Activated CD4-positive, alpha-beta memory T cell treated with anti-CD3 and anti-CD28 coated beads for 36 hours (primary cell): ENCODE data around the gene SLFN14. TPM values are rescaled to one million over a fixed set of nuclear protein-coding genes. Genes with fewer than 3 reads are reported as not detected.

Experiments
- CTCF ChIA-PET: fragments of 350-600 bp; sonication (Branson Sonifier 250); formaldehyde crosslinking; loops from one replicate; lab custom pipeline; 2021; ENCODE audit warnings: antibody characterized with exemption, inconsistent platforms; lab: Charles Lee
- POLR2A ChIA-PET: fragments of 350-600 bp; sonication (Branson Sonifier 250); formaldehyde crosslinking; loops from one replicate; lab custom pipeline; 2021; ENCODE audit warnings: antibody characterized with exemption; lab: Charles Lee
- DNase-seq: peaks from one replicate; pipeline ENCODE4 v3.0.0-alpha.2; 2020
- H3K27ac Mint-ChIP-seq: one replicate; pipeline ENCODE4 v1.8.0; 2021; ENCODE audit warnings: mixed read lengths
- H3K27me3 Mint-ChIP-seq: one replicate; pipeline ENCODE4 v1.8.0; 2021; ENCODE audit warnings: mixed read lengths
- H3K36me3 Mint-ChIP-seq: one replicate; pipeline ENCODE4 v1.8.0; 2021; ENCODE audit warnings: mixed read lengths
- H3K4me1 Mint-ChIP-seq: one replicate; pipeline ENCODE4 v1.8.0; 2021; ENCODE audit warnings: low read depth, mixed read lengths
- H3K4me3 Mint-ChIP-seq: one replicate; pipeline ENCODE4 v1.8.0; 2021; ENCODE audit warnings: mild to moderate bottlenecking, mixed read lengths
- H3K9me3 Mint-ChIP-seq: one replicate; pipeline ENCODE4 v1.8.0; 2021; ENCODE audit warnings: mixed read lengths
- intact Hi-C: fragments of 100-400 bp; cut with micrococcal nuclease; formaldehyde crosslinking; loops from one replicate; pipeline ENCODE4 v1.15.1; 2023
- total RNA-seq, 2 experiments: library from RNA; stranded (reverse); gene quantifications; one replicate each; pipeline ENCODE4 v1.2.3, GENCODE V29; 2021

Gene SLFN14
- not detected for total RNA-seq

- H3K4me3 Mint-ChIP-seq: no peak within 1 kb of the TSS
- H3K4me1 Mint-ChIP-seq: no peaks in the 10 kb centered on the region
- no peaks in the 10 kb centered on the region for H3K36me3 Mint-ChIP-seq
- ChIA-PET POLR2A (no interaction called here), CTCF (no interaction called here)
- no peaks in the 10 kb centered on the region for H3K9me3 Mint-ChIP-seq
- H3K27ac Mint-ChIP-seq: no peak within 1 kb of the TSS
- DNase-seq: no peak
- intact Hi-C loops: no loop called here
- H3K27me3 Mint-ChIP-seq: peaks cover 4% of the 10 kb centered on the region
Measured at GRCh38 chr17:35560703-35561102, at the start of gene SLFN14. Gene SLFN14 (minus strand): TSS chr17:35560819. CDS start chr17:35558062, 2,757 bp downstream.

- peaks cover 27% of the 10 kb centered on the region for H3K36me3 Mint-ChIP-seq
- H3K9me3 Mint-ChIP-seq: no peaks in the 10 kb centered on the region
- no peak for DNase-seq
- no peaks in the 10 kb centered on the region for H3K27me3 Mint-ChIP-seq
- H3K4me1 Mint-ChIP-seq: peaks cover 5% of the 10 kb centered on the region
- intact Hi-C loops: no loop called here
- ChIA-PET CTCF (no interaction called here), POLR2A (no interaction called here)
- no peak overlapping the region for H3K4me3 Mint-ChIP-seq
- H3K27ac Mint-ChIP-seq: no peak overlapping the region
Measured at GRCh38 chr17:35609831-35610230, 49.2 kb upstream of the SLFN14 start.

- Mint-ChIP-seq H3K9me3 (no peaks in the 10 kb centered on the region), H3K4me1 (peaks cover 5% of the 10 kb centered on the region), H3K36me3 (peaks cover 34% of the 10 kb centered on the region), H3K27me3 (no peaks in the 10 kb centered on the region), H3K4me3 (no peak overlapping the region), H3K27ac (no peak overlapping the region)
- ChIA-PET POLR2A (interaction anchor here (1.1 to 1.4 kb wide), 2 partner anchors 8 to 81 kb away, joined by 3 read pairs; no protein-coding TSS in a partner anchor), CTCF (interaction anchor here (0.7 to 2.0 kb wide), 4 partner anchors 59 to 599 kb away, joined by 3 to 6 read pairs (median 3); no protein-coding TSS in a partner anchor)
- no peak for DNase-seq
- intact Hi-C loops: no loop called here
Measured at GRCh38 chr17:35607239-35607847, 46.7 kb upstream of the SLFN14 start.

- intact Hi-C loops: no loop called here
- no peak overlapping the region for H3K27ac Mint-ChIP-seq
- no peaks in the 10 kb centered on the region for H3K9me3 Mint-ChIP-seq
- peaks cover 33% of the 10 kb centered on the region for H3K36me3 Mint-ChIP-seq
- H3K27me3 Mint-ChIP-seq: no peaks in the 10 kb centered on the region
- DNase-seq: no peak
- CTCF ChIA-PET: no interaction called here
- peaks cover 5% of the 10 kb centered on the region for H3K4me1 Mint-ChIP-seq
- no peak overlapping the region for H3K4me3 Mint-ChIP-seq
- POLR2A ChIA-PET: interaction anchor here (0.6 kb wide), 1 partner anchor 490 kb away, joined by 4 read pairs; no protein-coding TSS in a partner anchor
Measured at GRCh38 chr17:35605678-35606077, 45.1 kb upstream of the SLFN14 start.

- Mint-ChIP-seq H3K9me3 (no peaks in the 10 kb centered on the region), H3K4me1 (peaks cover 5% of the 10 kb centered on the region), H3K4me3 (no peak overlapping the region), H3K27ac (no peak overlapping the region), H3K36me3 (peaks cover 35% of the 10 kb centered on the region), H3K27me3 (no peaks in the 10 kb centered on the region)
- DNase-seq: no peak
- intact Hi-C loops: no loop called here
- CTCF ChIA-PET: interaction anchor here (1.0 to 3.7 kb wide), 5 partner anchors 8 to 161 kb away, joined by 3 to 16 read pairs (median 3); no protein-coding TSS in a partner anchor
- POLR2A ChIA-PET: interaction anchor here (1.4 kb wide), 1 partner anchor 13 kb away, joined by 3 read pairs; no protein-coding TSS in a partner anchor
Measured at GRCh38 chr17:35603674-35604073, 43.1 kb upstream of the SLFN14 start.

- Mint-ChIP-seq H3K36me3 (peaks cover 48% of the 10 kb centered on the region), H3K4me3 (no peak overlapping the region), H3K27me3 (no peaks in the 10 kb centered on the region), H3K4me1 (peaks cover 5% of the 10 kb centered on the region), H3K27ac (no peak overlapping the region), H3K9me3 (no peaks in the 10 kb centered on the region)
- intact Hi-C loops: no loop called here
- DNase-seq: no peak
- POLR2A ChIA-PET: no interaction called here
- CTCF ChIA-PET: no interaction called here
Measured at GRCh38 chr17:35597604-35598003, 37.0 kb upstream of the SLFN14 start.

GRCh38 chr17:35596530-35597233 lies 36.1 kb upstream of the SLFN14 start:
- DNase-seq: no peak
- H3K36me3 Mint-ChIP-seq: peaks cover 46% of the 10 kb centered on the region
- intact Hi-C loops: no loop called here
- no peak overlapping the region for H3K4me3 Mint-ChIP-seq
- H3K4me1 Mint-ChIP-seq: peaks cover 5% of the 10 kb centered on the region
- no peaks in the 10 kb centered on the region for H3K9me3 Mint-ChIP-seq
- ChIA-PET CTCF (no interaction called here), POLR2A (no interaction called here)
- no peaks in the 10 kb centered on the region for H3K27me3 Mint-ChIP-seq
- no peak overlapping the region for H3K27ac Mint-ChIP-seq

- ChIA-PET POLR2A (no interaction called here), CTCF (interaction anchor here (1.0 kb wide), 1 partner anchor 18 kb away, joined by 6 read pairs; no protein-coding TSS in a partner anchor)
- peaks cover 44% of the 10 kb centered on the region for H3K36me3 Mint-ChIP-seq
- H3K4me3 Mint-ChIP-seq: no peak overlapping the region
- H3K9me3 Mint-ChIP-seq: no peaks in the 10 kb centered on the region
- peaks cover 5% of the 10 kb centered on the region for H3K4me1 Mint-ChIP-seq
- H3K27ac Mint-ChIP-seq: no peak overlapping the region
- DNase-seq: no peak
- intact Hi-C loops: no loop called here
- H3K27me3 Mint-ChIP-seq: no peaks in the 10 kb centered on the region
Measured at GRCh38 chr17:35596072-35596471, 35.5 kb upstream of the SLFN14 start.

- peaks cover 4% of the 10 kb centered on the region for H3K36me3 Mint-ChIP-seq
- H3K4me3 Mint-ChIP-seq: peak overlapping the region; percentile 93
- ChIA-PET POLR2A (interaction anchor here (0.8 to 2.0 kb wide), 6 partner anchors 10 to 221 kb away, joined by 3 to 13 read pairs (median 3); partner anchors contain the start of genes PEX12, SLFN11 and TAF15), CTCF (interaction anchor here (0.6 to 2.2 kb wide), 9 partner anchors 10 to 276 kb away, joined by 3 to 10 read pairs (median 4); partner anchors contain the start of gene PEX12)
- peaks cover 27% of the 10 kb centered on the region for H3K4me1 Mint-ChIP-seq
- peak overlapping the region; percentile 97 for H3K27ac Mint-ChIP-seq
- no peaks in the 10 kb centered on the region for H3K27me3 Mint-ChIP-seq
- no peak for DNase-seq
- no peaks in the 10 kb centered on the region for H3K9me3 Mint-ChIP-seq
- intact Hi-C loops: loop anchor here (1.0 kb wide), 1 partner anchor 275 kb away; no protein-coding TSS in a partner anchor
Measured at GRCh38 chr17:35588196-35588920, 27.7 kb upstream of the SLFN14 start.

GRCh38 chr17:35587074-35587961 lies 26.7 kb upstream of the SLFN14 start, which contains the start of gene AP2B1:
Gene AP2B1 (plus strand): TSS chr17:35587322. CDS start chr17:35594031, 6,709 bp downstream.
- Mint-ChIP-seq H3K4me1 (peaks cover 23% of the 10 kb centered on the region), H3K9me3 (no peaks in the 10 kb centered on the region), H3K27me3 (no peaks in the 10 kb centered on the region), H3K27ac (peak within 1 kb of the TSS; percentile 97), H3K4me3 (peak within 1 kb of the TSS; percentile 93), H3K36me3 (peaks cover 2% of the 10 kb centered on the region)
- POLR2A ChIA-PET: interaction anchor here (0.8 to 1.9 kb wide), 8 partner anchors 10 to 373 kb away, joined by 3 to 21 read pairs (median 4); partner anchors contain the start of genes PEX12, RASL10B and TAF15
- CTCF ChIA-PET: interaction anchor here (0.6 to 1.8 kb wide), 4 partner anchors 9 to 160 kb away, joined by 3 to 8 read pairs (median 4); partner anchors contain the start of gene PEX12
- peak; percentile 98 for DNase-seq
- intact Hi-C loops: loop anchor here (1.0 to 2.0 kb wide), 8 partner anchors 9 to 445 kb away; partner anchors contain the start of genes NLE1, PEX12, SLFN11 and TAF15
